Sigmoid colon (tissue), 7 donors: ENCODE results near the gene KRT79. TPM values are rescaled to one million over a fixed set of nuclear protein-coding genes. Genes with fewer than 3 reads are reported as not detected.

Experiments used
- DNase-seq: peaks from one replicate; pipeline ENCODE4 v3.0.0-alpha.2; 2019
- H3K27ac ChIP-seq, 4 donors: fragments of 200-600 bp; sonication (generic); one replicate each; pipeline ENCODE4 v1.5.1; 2016 to 2019; ENCODE audit warnings: mild to moderate bottlenecking in 1 of 4
- H3K27me3 ChIP-seq, 3 donors: fragments of 200-600 bp; sonication (generic); one replicate each; pipeline ENCODE4 v1.5.1; 2019; ENCODE audit warnings: mild to moderate bottlenecking in 1 of 3
- H3K36me3 ChIP-seq, 4 donors: fragments of 200-600 bp; sonication (generic); one replicate each; pipeline ENCODE4 v1.5.1; 2016 to 2019
- H3K4me1 ChIP-seq, 4 donors: fragments of 200-600 bp; sonication (generic); one replicate each; pipeline ENCODE4 v1.5.1; 2017 to 2019
- H3K4me3 ChIP-seq, 4 donors: fragments of 200-600 bp; sonication (generic); one replicate each; pipeline ENCODE4 v1.5.1; 2017 to 2019; ENCODE audit warnings: mild to moderate bottlenecking in 2 of 4, moderate library complexity in 1 of 4
- H3K9me3 ChIP-seq, 4 donors: fragments of 200-600 bp in 3 of 4; sonication (generic) in 3 of 4; one replicate each; pipeline versions ENCODE4 v1.5.1 to v1.6.1; 2013 to 2019
- CTCF ChIP-seq, 4 experiments: fragments of 450-650 bp in 3 of 4; fragments of 200-600 bp in 1 of 4; IDR thresholded peaks; one replicate each; pipeline ENCODE4 v1.5.1; 2016 to 2019; ENCODE audit warnings: antibody characterized with exemption in 4 of 4, mild to moderate bottlenecking in 3 of 4, moderate library complexity in 2 of 4
- EP300 ChIP-seq, 4 donors: sonication (generic); formaldehyde crosslinking; IDR thresholded peaks; one replicate each; pipeline ENCODE4 v1.6.1; 2017; ENCODE audit warnings: antibody characterized with exemption in 4 of 4
- POLR2A ChIP-seq, 2 donors: fragments of 450-650 bp; IDR thresholded peaks; one replicate each; pipeline ENCODE4 v1.6.1; 2016; ENCODE audit warnings: antibody characterized with exemption in 2 of 2, mild to moderate bottlenecking in 2 of 2, moderate library complexity in 2 of 2
- POLR2AphosphoS5 ChIP-seq, 4 donors: sonication (generic); formaldehyde crosslinking; IDR thresholded peaks; one replicate each; pipeline ENCODE4 v1.6.1; 2017; ENCODE audit warnings: antibody characterized with exemption in 4 of 4
- WGBS, 2 donors: extraction: QIAGEN DNeasy Blood & Tissue Kit; methylation state at CpG; one replicate each; pipeline ENCODE4 v1.1.7; 2013; 5-methylcytosine and 5-hydroxymethylcytosine counted together
- intact Hi-C: fragments of 100-400 bp; cut with DNase I; formaldehyde crosslinking; loops from one replicate; pipeline ENCODE4 v1.15.1; 2023
- polyA plus RNA-seq, 3 donors: library from polyadenylated mRNA; stranded (reverse); fragments of 200-250 nt; gene quantifications; one replicate each; pipeline ENCODE4 v1.2.3, GENCODE V29; 2013
- total RNA-seq, 4 donors: library from RNA; depleted of rRNA; stranded (reverse); fragments of >200 nt; gene quantifications; one replicate each; pipeline ENCODE4 v1.1.0, GENCODE V29; 2016
- donor health status: healthy with polysubstance abuse.
- donor health status: Bipolar disorder and iron deficiency.
- donor health status: healthy.

The KRT79 gene
- total and polyA plus RNA-seq, 7 donors = 0.16 TPM; not detected in 6

GRCh38 chr12:52826611-52827498 is 7.3 kb downstream of the KRT79 start:
- TF ChIP-seq CTCF (IDR thresholded peaks at IDR 0.05) = no peak
- Histone ChIP-seq H3K9me3 (no peaks in the 10 kb centered on the region), H3K27me3 (no peaks in the 10 kb centered on the region), H3K4me3 (no peak overlapping the region), H3K27ac (no peak overlapping the region), H3K4me1 (peaks cover 0 to 9% (median 4%) of the 10 kb centered on the region in 4 donors), H3K36me3 (no peaks in the 10 kb centered on the region)
- intact Hi-C loops = no loop called here
- WGBS, 2 donors = 93 to 95% methylated on average over 11 of the region's 11 CpGs
- DNase-seq = no peak

GRCh38 chr12:52825961-52826360 is 8.2 kb downstream of the KRT79 start:
- Histone ChIP-seq H3K4me1 (peaks cover 0 to 11% (median 4%) of the 10 kb centered on the region in 4 donors), H3K27ac (no peak overlapping the region), H3K4me3 (no peak overlapping the region), H3K27me3 (no peaks in the 10 kb centered on the region), H3K36me3 (no peaks in the 10 kb centered on the region), H3K9me3 (no peaks in the 10 kb centered on the region)
- DNase-seq = no peak
- 81 to 87% methylated on average over 4 of the region's 4 CpGs for WGBS, 2 donors
- intact Hi-C loops = no loop called here
- TF ChIP-seq POLR2A (IDR thresholded peaks at IDR 0.05) = no peak
- no peak for TF ChIP-seq EP300 (IDR thresholded peaks at IDR 0.05)
- no peak for TF ChIP-seq CTCF (IDR thresholded peaks at IDR 0.05)
- TF ChIP-seq POLR2AphosphoS5 (IDR thresholded peaks at IDR 0.05) = no peak

- Histone ChIP-seq H3K4me1 (peaks cover 0 to 11% (median 4%) of the 10 kb centered on the region in 4 donors), H3K27ac (no peak overlapping the region), H3K36me3 (no peaks in the 10 kb centered on the region), H3K27me3 (peaks cover 0 to 1% (median 0%) of the 10 kb centered on the region in 3 donors), H3K9me3 (no peaks in the 10 kb centered on the region), H3K4me3 (no peak overlapping the region)
- TF ChIP-seq POLR2AphosphoS5 (IDR thresholded peaks at IDR 0.05) (no peak), EP300 (IDR thresholded peaks at IDR 0.05) (no peak), CTCF (IDR thresholded peaks at IDR 0.05) (no peak), POLR2A (IDR thresholded peaks at IDR 0.05) (no peak)
- no peak for DNase-seq
- intact Hi-C loops = no loop called here
- WGBS, 2 donors = 88 to 90% methylated on average over 5 of the region's 5 CpGs
Observed at GRCh38 chr12:52824741-52825410, 9.2 kb downstream of the KRT79 start.

- TF ChIP-seq EP300 (IDR thresholded peaks at IDR 0.05) = no peak
- TF ChIP-seq POLR2A (IDR thresholded peaks at IDR 0.05) = no peak
- no peak for TF ChIP-seq CTCF (IDR thresholded peaks at IDR 0.05)
- no peak for TF ChIP-seq POLR2AphosphoS5 (IDR thresholded peaks at IDR 0.05)
- Histone ChIP-seq H3K4me1 (peaks cover 0 to 11% (median 4%) of the 10 kb centered on the region in 4 donors), H3K27ac (no peak overlapping the region), H3K36me3 (no peaks in the 10 kb centered on the region), H3K9me3 (no peaks in the 10 kb centered on the region), H3K4me3 (no peak overlapping the region), H3K27me3 (peaks cover 0 to 6% (median 0%) of the 10 kb centered on the region in 3 donors)
- intact Hi-C loops = no loop called here
- DNase-seq = no peak
- WGBS, 2 donors = 87 to 93% methylated on average over 15 of the region's 15 CpGs
Observed at GRCh38 chr12:52823761-52824450, 10.2 kb downstream of the KRT79 start.
